OCI-LY1 (cell line): ENCODE results near the gene ZNF584.

Source experiments
- H2AFZ ChIP-seq: fragments of 200-600 bp; sonication (generic), shearing (Covaris generic); 2 replicates; pipeline ENCODE4 v1.6.0; 2014; ENCODE audit warnings: antibody characterized with exemption, mild to moderate bottlenecking, low read length
- H3F3A ChIP-seq: fragments of 200-600 bp; sonication (generic), shearing (Covaris generic); 2 replicates; pipeline ENCODE4 v1.6.0; 2014; ENCODE audit warnings: mild to moderate bottlenecking, antibody characterized with exemption, low read length, moderate library complexity; ENCODE audit not compliant: insufficient read depth
- H3K27ac ChIP-seq: fragments of 200-600 bp; sonication (generic); 2 replicates; pipeline ENCODE4 v1.5.1; 2014; ENCODE audit warnings: low read length, mixed run types, mild to moderate bottlenecking, low read depth; ENCODE audit not compliant: poor library complexity, severe bottlenecking
- H3K27me3 ChIP-seq: fragments of 200-600 bp; sonication (generic); 2 replicates; pipeline ENCODE4 v1.6.0; 2014; ENCODE audit warnings: antibody characterized with exemption, mild to moderate bottlenecking, low read length, moderate library complexity; ENCODE audit not compliant: insufficient read depth
- H3K36me3 ChIP-seq: fragments of 200-600 bp; sonication (generic); 2 replicates; pipeline ENCODE4 v1.6.1; 2014; ENCODE audit warnings: mild to moderate bottlenecking, antibody characterized with exemption, low read length, moderate library complexity, mixed read lengths; ENCODE audit not compliant: insufficient read depth
- H3K4me1 ChIP-seq: fragments of 200-600 bp; sonication (generic); 2 replicates; pipeline ENCODE4 v1.5.1; 2014; ENCODE audit warnings: mild to moderate bottlenecking, low read length, moderate library complexity; ENCODE audit not compliant: insufficient read depth, severe bottlenecking
- H3K4me2 ChIP-seq: fragments of 200-600 bp; sonication (generic), shearing (Covaris generic); 2 replicates; pipeline ENCODE4 v1.6.1; 2014; ENCODE audit warnings: low read length
- H3K4me3 ChIP-seq: fragments of 200-600 bp; sonication (generic); 2 replicates; pipeline ENCODE4 v1.5.1; 2014; ENCODE audit warnings: low read length, low read depth, mild to moderate bottlenecking, mixed read lengths; ENCODE audit not compliant: poor library complexity, severe bottlenecking
- H3K79me2 ChIP-seq: fragments of 200-600 bp; shearing (Covaris generic); 2 replicates; pipeline ENCODE4 v1.6.1; 2016; ENCODE audit warnings: mixed run types, low read length, mixed read lengths; ENCODE audit not compliant: insufficient read depth
- H3K9ac ChIP-seq: fragments of 200-600 bp; sonication (generic), shearing (Covaris generic); 2 replicates; pipeline ENCODE4 v1.6.1; 2014; ENCODE audit warnings: mild to moderate bottlenecking, low read length, mixed read lengths
- H3K9me2 ChIP-seq: fragments of 200-600 bp; sonication (generic), shearing (Covaris generic); 2 replicates; pipeline ENCODE4 v1.6.1; 2014; ENCODE audit warnings: low read depth, mild to moderate bottlenecking, low read length, mixed read lengths
- H3K9me3 ChIP-seq: fragments of 200-600 bp; shearing (Covaris generic); 2 replicates; pipeline ENCODE4 v1.6.1; 2014; ENCODE audit warnings: low read length, mixed read lengths
- H4K20me1 ChIP-seq: fragments of 200-600 bp; sonication (generic), shearing (Covaris generic); 2 replicates; pipeline ENCODE4 v1.6.0; 2016; ENCODE audit warnings: mild to moderate bottlenecking, low read length; ENCODE audit not compliant: insufficient read depth
- EZH2 ChIP-seq: fragments of 200-600 bp; sonication (generic), shearing (Covaris generic); IDR thresholded peaks from 2 replicates; pipeline ENCODE4 v1.8.0; 2017; ENCODE audit warnings: borderline replicate concordance, mixed run types, mild to moderate bottlenecking, antibody characterized with exemption, low read length, moderate library complexity, mixed read lengths
- TF ChIP-seq, protein P1 (sequence below): fragments of 200-600 bp; sonication (generic), shearing (Covaris generic); IDR thresholded peaks from 2 replicates; pipeline ENCODE4 v1.5.1; 2017; ENCODE audit warnings: mild to moderate bottlenecking, antibody characterized with exemption, low read length, moderate library complexity, mixed read lengths

The ZNF584 gene

GRCh38 chr19:58455306-58455705, 46.9 kb downstream of the ZNF584 start:
- Histone ChIP-seq H3K27me3 (no peaks in the 10 kb centered on the region), H4K20me1 (no peaks in the 10 kb centered on the region), H3K9me3 (no peaks in the 10 kb centered on the region), H3K9ac (no peak overlapping the region), H3K36me3 (peaks cover 36% of the 10 kb centered on the region), H3K9me2 (no peaks in the 10 kb centered on the region), H3K4me3 (no peak overlapping the region), H3K27ac (no peak overlapping the region), H3K79me2 (no peaks in the 10 kb centered on the region), H3K4me1 (peaks cover 15% of the 10 kb centered on the region), H3F3A (no peaks in the 10 kb centered on the region), H2AFZ (no peak overlapping the region), H3K4me2 (no peak overlapping the region)
- TF ChIP-seq, protein P1, sequence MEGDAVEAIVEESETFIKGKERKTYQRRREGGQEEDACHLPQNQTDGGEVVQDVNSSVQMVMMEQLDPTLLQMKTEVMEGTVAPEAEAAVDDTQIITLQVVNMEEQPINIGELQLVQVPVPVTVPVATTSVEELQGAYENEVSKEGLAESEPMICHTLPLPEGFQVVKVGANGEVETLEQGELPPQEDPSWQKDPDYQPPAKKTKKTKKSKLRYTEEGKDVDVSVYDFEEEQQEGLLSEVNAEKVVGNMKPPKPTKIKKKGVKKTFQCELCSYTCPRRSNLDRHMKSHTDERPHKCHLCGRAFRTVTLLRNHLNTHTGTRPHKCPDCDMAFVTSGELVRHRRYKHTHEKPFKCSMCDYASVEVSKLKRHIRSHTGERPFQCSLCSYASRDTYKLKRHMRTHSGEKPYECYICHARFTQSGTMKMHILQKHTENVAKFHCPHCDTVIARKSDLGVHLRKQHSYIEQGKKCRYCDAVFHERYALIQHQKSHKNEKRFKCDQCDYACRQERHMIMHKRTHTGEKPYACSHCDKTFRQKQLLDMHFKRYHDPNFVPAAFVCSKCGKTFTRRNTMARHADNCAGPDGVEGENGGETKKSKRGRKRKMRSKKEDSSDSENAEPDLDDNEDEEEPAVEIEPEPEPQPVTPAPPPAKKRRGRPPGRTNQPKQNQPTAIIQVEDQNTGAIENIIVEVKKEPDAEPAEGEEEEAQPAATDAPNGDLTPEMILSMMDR, result no peak
- TF ChIP-seq EZH2, result no peak

GRCh38 chr19:58456111-58456510, 47.7 kb downstream of the ZNF584 start:
- TF ChIP-seq EZH2, result no peak
- TF ChIP-seq, protein P1, result no peak
- peaks cover 36% of the 10 kb centered on the region for H3K36me3 ChIP-seq
- no peaks in the 10 kb centered on the region for H3K27me3 ChIP-seq
- no peak overlapping the region for H3K4me2 ChIP-seq
- peaks cover 9% of the 10 kb centered on the region for H3K4me1 ChIP-seq
- no peaks in the 10 kb centered on the region for H3K9me2 ChIP-seq
- H3K9me3 ChIP-seq, result no peaks in the 10 kb centered on the region
- H3K27ac ChIP-seq, result no peak overlapping the region
- no peaks in the 10 kb centered on the region for H3F3A ChIP-seq
- H2AFZ ChIP-seq, result no peak overlapping the region
- H4K20me1 ChIP-seq, result no peaks in the 10 kb centered on the region
- H3K79me2 ChIP-seq, result no peaks in the 10 kb centered on the region
- no peak overlapping the region for H3K9ac ChIP-seq
- H3K4me3 ChIP-seq, result no peak overlapping the region

DNA sequence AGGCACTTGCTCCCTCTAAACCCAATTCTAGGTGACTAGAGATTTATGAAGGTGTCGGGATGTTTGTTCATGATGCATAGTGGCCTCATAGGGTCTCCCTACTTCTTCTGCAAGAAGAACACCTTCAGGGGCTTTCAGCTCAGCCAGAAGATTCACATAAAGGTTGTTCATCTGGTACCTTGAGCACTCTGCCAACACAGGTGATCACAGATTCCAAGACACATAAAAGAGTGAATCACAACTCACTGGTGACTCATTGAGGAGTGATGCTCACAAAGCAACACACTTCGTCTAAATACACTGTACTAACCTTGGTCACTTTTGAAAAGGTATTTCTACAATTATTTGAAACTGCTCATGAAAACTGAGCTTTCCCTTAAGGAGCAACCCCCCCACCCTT, 51.6 kb downstream of the ZNF584 start:
- Histone ChIP-seq H3K27ac (no peak overlapping the region), H3K9ac (no peak overlapping the region), H3K4me2 (no peak overlapping the region), H3K4me1 (peaks cover 8% of the 10 kb centered on the region), H3K9me3 (no peaks in the 10 kb centered on the region), H3F3A (no peaks in the 10 kb centered on the region; the same call in 1 of the 2 replicates), H3K27me3 (no peaks in the 10 kb centered on the region), H3K36me3 (peaks cover 24% of the 10 kb centered on the region), H3K4me3 (no peak overlapping the region), H3K79me2 (no peaks in the 10 kb centered on the region), H2AFZ (no peak overlapping the region), H3K9me2 (no peaks in the 10 kb centered on the region), H4K20me1 (no peaks in the 10 kb centered on the region)
- no peak for TF ChIP-seq EZH2
- TF ChIP-seq, protein P1, result no peak
